Upper lobe of left lung (tissue), 4 donors: ENCODE data around the gene PSMG3.

Source experiments
- POLR2A ChIP-seq, 4 donors: fragments of 450-650 bp; IDR thresholded peaks; one replicate each; pipeline ENCODE4 v1.5.1; 2016 to 2017; ENCODE audit warnings: antibody characterized with exemption in 4 of 4, mild to moderate bottlenecking in 2 of 4
- TF ChIP-seq, protein P1 (sequence below), 6 experiments: fragments of 450-650 bp in 4 of 6; fragments of 200-600 bp in 2 of 6; sonication (generic) in 2 of 6; IDR thresholded peaks; one replicate each; pipeline ENCODE4 v1.5.1; 2016 to 2019; ENCODE audit warnings: antibody characterized with exemption in 6 of 6

GRCh38 chr7:1530946-1531262, 38.9 kb downstream of the PSMG3 start:
- TF ChIP-seq, protein P1, sequence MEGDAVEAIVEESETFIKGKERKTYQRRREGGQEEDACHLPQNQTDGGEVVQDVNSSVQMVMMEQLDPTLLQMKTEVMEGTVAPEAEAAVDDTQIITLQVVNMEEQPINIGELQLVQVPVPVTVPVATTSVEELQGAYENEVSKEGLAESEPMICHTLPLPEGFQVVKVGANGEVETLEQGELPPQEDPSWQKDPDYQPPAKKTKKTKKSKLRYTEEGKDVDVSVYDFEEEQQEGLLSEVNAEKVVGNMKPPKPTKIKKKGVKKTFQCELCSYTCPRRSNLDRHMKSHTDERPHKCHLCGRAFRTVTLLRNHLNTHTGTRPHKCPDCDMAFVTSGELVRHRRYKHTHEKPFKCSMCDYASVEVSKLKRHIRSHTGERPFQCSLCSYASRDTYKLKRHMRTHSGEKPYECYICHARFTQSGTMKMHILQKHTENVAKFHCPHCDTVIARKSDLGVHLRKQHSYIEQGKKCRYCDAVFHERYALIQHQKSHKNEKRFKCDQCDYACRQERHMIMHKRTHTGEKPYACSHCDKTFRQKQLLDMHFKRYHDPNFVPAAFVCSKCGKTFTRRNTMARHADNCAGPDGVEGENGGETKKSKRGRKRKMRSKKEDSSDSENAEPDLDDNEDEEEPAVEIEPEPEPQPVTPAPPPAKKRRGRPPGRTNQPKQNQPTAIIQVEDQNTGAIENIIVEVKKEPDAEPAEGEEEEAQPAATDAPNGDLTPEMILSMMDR (IDR thresholded peaks at IDR 0.05): no peak
- no peak for TF ChIP-seq POLR2A (IDR thresholded peaks at IDR 0.05)
